Mucosa of rectum (tissue), 2 donors: ENCODE results near the gene DAB1.

ENCODE experiments used
- H3K27ac ChIP-seq, 2 donors: one replicate each; pipeline ENCODE4 v1.7.0; 2013; ENCODE audit warnings: inconsistent platforms in 2 of 2, low read depth in 2 of 2, low read length in 2 of 2
- H3K27me3 ChIP-seq, 2 donors: one replicate each; pipeline ENCODE4 v1.7.0; 2013; ENCODE audit warnings: low read length in 2 of 2; ENCODE audit not compliant: control insufficient read depth in 2 of 2, insufficient read depth in 2 of 2
- H3K36me3 ChIP-seq, 2 donors: one replicate each; pipeline ENCODE4 v1.7.0; 2013; ENCODE audit warnings: low read length in 2 of 2; ENCODE audit not compliant: control insufficient read depth in 2 of 2, insufficient read depth in 2 of 2
- H3K4me1 ChIP-seq, 2 donors: one replicate each; pipeline ENCODE4 v1.7.0; 2013; ENCODE audit warnings: low read length in 2 of 2, mild to moderate bottlenecking in 1 of 2; ENCODE audit not compliant: control insufficient read depth in 2 of 2, insufficient read depth in 2 of 2
- H3K4me3 ChIP-seq, 2 donors: one replicate each; pipeline ENCODE4 v1.7.0; 2013; ENCODE audit warnings: low read length in 2 of 2
- H3K9ac ChIP-seq, 2 donors: one replicate each; pipeline ENCODE4 v1.7.0; 2013; ENCODE audit warnings: low read length in 2 of 2, low read depth in 1 of 2, mild to moderate bottlenecking in 1 of 2
- H3K9me3 ChIP-seq, 2 donors: one replicate each; pipeline ENCODE4 v1.7.0; 2013; ENCODE audit warnings: low read length in 2 of 2; ENCODE audit not compliant: control insufficient read depth in 2 of 2
- donor health status: healthy.
- donor health status: Normal muscosa, but diverticular disease.

The DAB1 gene

DNA sequence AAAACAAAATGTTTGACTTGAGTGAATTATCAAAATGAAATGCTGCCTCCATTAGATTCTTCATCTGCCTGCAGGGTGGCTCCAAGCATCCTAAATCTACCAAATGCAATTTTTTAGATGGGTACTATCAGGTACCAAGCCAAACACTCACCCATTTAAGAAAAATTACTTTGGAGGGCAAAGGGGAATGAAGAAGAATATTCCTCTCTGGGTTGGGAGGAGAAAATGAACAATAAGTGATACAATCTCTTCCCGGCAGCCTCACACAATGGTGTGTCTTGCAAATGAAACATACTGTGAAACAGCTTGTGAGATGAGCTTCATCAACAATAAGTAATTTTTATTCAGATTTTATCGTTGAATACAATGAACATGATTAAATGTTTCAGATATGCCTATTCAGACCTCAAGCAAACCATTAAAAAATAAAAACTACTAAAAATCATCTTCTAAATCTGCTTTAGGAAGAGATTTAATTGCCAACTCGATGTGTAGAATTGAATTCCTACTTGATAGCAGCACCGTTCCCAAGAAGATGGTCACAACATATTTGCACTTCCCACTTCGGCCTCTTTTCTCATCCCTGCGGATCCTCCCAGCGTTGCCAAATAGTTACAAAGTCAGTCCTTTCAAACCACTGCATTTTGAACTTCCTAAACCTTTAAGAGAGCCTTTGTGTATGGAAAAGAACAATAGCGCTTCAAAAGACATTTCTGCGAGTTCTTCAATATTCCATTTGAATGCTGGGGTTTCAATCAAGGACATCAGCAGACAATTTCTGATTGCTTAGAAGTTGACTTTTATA, 2.7 kb downstream of the DAB1 start:
- no peaks in the 10 kb centered on the region for H3K36me3 ChIP-seq
- no peak overlapping the region for H3K27ac ChIP-seq
- H3K4me1 ChIP-seq, result no peaks in the 10 kb centered on the region
- H3K27me3 ChIP-seq, result peaks cover 11 to 21% of the 10 kb centered on the region in 2 donors
- H3K9ac ChIP-seq, result no peak overlapping the region
- no peaks in the 10 kb centered on the region for H3K9me3 ChIP-seq
- H3K4me3 ChIP-seq, result no peak overlapping the region

DNA sequence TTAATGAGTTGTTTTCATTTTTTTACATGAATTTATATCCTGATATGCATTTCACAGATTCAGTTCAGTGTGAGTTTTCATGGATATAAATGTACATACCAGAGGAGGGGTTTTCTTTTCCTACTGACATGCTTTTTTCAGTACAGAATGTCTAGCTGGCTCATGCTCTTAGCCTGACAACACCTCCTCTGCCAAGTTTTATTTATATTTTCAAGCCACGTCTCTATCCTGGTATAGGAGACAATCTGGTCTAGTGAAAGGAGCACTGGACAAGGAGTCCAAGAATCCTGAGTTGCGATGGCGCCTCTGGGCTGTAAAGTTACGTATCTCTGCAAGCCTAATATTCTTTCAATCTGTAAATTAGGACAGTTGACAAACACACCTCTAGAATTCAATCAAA, 4.9 kb downstream of the DAB1 start:
- Histone ChIP-seq H3K27ac (no peak overlapping the region), H3K9me3 (no peaks in the 10 kb centered on the region), H3K9ac (no peak overlapping the region), H3K4me3 (no peak overlapping the region), H3K4me1 (no peaks in the 10 kb centered on the region), H3K27me3 (peaks cover 7% of the 10 kb centered on the region in 2 donors), H3K36me3 (no peaks in the 10 kb centered on the region)

DNA sequence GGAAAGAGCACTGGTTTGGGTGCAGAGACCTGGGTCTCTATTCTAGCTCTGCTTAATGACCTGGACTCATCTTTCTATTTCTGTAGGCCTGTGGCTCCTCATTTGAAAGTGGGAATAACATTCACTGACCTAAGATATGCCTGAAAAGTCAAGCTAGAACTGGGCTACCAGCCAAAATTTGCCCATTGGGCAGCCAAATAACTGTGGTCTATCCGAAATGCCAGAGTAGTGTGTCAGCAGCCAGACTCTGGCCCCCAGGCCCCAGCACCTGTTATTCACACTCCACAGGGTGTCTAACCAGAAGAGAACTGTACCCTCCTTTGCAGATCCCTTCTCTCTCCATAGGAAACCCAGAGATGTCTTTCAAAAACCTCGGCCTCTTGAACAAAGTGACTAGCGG, 12.6 kb downstream of the DAB1 start:
- Histone ChIP-seq H3K9ac (no peak overlapping the region), H3K27me3 (no peaks in the 10 kb centered on the region), H3K27ac (no peak overlapping the region), H3K9me3 (peaks cover 0 to 3% of the 10 kb centered on the region in 2 donors), H3K4me3 (no peak overlapping the region), H3K4me1 (no peaks in the 10 kb centered on the region), H3K36me3 (no peaks in the 10 kb centered on the region)

DNA sequence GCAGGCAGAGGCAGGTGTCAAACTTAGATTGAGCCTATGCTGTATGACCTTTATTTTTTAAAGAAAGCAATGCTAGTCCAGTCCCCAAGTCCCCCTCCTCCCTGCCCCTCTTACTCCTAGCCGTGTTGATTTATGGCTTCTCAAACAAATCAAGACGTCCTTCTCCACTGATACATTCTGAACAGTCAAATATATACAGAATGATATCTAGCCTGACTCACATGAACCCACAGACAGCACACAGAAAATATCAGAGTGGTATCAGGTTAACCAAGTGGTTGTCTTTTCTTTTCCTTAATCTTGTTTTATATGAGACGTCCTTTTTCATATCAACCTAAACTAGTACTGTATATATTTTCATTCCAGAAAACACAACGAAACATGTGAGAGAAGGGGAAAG, 13.4 kb downstream of the DAB1 start:
- Histone ChIP-seq H3K27ac (no peak overlapping the region), H3K27me3 (no peaks in the 10 kb centered on the region), H3K9me3 (peaks cover 0 to 3% of the 10 kb centered on the region in 2 donors), H3K4me1 (no peaks in the 10 kb centered on the region), H3K4me3 (no peak overlapping the region), H3K9ac (no peak overlapping the region), H3K36me3 (no peaks in the 10 kb centered on the region)

DNA sequence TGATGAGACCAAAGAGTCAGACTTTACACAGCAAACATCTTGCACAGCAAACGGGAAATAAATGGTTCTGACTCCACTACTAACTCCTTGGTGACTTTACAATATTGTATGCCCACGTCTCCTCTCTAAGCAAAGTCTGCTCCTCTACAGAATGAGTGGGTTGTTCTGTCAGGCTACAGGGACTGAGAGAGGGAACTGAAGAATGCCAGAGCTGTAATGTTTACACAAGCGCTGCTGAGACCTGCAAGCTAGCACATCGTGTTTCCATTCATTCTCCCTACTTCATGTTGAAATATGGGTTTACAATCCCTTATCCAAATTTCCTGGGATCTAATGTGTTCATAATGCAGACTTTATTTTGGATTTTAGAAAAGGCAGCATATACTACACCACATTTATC, 15.9 kb downstream of the DAB1 start:
- Histone ChIP-seq H3K4me1 (no peaks in the 10 kb centered on the region), H3K36me3 (no peaks in the 10 kb centered on the region), H3K27me3 (no peaks in the 10 kb centered on the region), H3K9ac (no peak overlapping the region), H3K9me3 (peaks cover 0 to 3% of the 10 kb centered on the region in 2 donors), H3K4me3 (no peak overlapping the region), H3K27ac (no peak overlapping the region)

DNA sequence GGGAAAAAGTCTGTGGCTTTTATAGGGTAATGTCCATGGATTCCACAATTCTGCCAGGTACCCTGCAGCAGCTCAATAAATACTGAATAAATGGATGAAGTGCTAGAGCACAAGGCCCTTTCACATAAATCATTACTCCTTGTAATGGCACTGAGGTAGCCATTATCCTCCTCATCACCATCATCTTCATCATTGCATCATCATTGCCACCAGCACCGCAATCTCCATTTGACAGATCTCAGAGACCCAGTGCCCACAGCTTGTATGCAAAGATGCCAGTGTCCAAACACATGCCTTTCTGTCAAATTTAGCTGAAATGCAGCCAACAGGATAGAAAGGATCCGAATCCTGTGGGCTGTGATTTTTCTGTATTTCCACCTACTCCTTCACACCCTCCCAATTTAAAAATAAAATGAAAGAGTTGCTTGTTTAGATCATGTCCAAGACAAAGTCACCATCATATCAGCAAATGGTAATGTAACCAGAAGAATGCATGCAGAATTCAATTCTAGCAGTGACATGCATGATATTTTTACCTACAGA, 17.4 kb downstream of the DAB1 start:
- Histone ChIP-seq H3K36me3 (no peaks in the 10 kb centered on the region), H3K9me3 (no peaks in the 10 kb centered on the region), H3K4me3 (no peak overlapping the region), H3K9ac (no peak overlapping the region), H3K27me3 (no peaks in the 10 kb centered on the region), H3K4me1 (no peaks in the 10 kb centered on the region), H3K27ac (no peak overlapping the region)

DNA sequence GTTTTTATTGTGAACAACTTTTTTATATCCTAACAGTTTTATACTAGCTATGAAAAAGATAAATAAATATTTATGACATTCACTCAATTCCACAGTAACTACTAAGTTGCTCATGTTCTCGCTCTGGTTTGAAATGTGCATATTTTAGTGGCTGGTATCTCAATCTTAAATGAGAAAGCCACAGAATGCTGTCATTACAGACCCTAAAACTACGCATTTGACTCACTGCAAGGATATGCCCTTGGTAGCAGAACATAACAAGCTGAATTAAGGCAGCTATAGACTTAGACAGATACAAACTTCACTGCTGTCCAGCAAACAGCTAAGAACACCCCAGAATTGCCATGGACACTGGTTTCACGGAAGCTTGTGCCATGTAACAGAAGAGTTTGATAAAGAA, 19.0 kb downstream of the DAB1 start:
- Histone ChIP-seq H3K9me3 (no peaks in the 10 kb centered on the region), H3K9ac (no peak overlapping the region)

DNA sequence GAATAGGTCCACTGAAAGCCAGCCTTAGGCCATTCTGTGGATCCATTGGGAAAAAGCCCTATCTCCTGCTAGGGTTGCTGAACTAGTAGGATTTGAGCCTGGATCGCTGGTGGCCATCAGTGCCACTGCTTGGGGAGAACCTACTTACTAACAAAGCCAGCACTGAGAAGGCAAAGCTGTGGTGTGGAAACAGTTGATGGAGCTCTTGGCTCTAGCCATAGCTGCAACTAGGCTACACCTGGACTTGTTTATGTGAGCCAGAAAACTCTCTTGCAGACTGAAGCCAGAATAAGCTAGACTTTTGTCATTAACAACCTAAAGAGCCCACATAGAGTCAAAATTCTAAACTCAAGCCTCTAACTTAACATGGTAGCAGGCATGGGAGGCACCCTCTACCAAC, 20.7 kb downstream of the DAB1 start:
- Histone ChIP-seq H3K27me3 (no peaks in the 10 kb centered on the region), H3K4me3 (no peak overlapping the region), H3K9me3 (no peaks in the 10 kb centered on the region), H3K4me1 (no peaks in the 10 kb centered on the region), H3K9ac (no peak overlapping the region), H3K27ac (no peak overlapping the region), H3K36me3 (no peaks in the 10 kb centered on the region)

More for the DNA sequence above, 19.0 kb downstream of the DAB1 start:
- Histone ChIP-seq H3K4me3 (no peak overlapping the region), H3K4me1 (no peaks in the 10 kb centered on the region), H3K36me3 (no peaks in the 10 kb centered on the region), H3K27me3 (no peaks in the 10 kb centered on the region), H3K27ac (no peak overlapping the region)

DNA sequence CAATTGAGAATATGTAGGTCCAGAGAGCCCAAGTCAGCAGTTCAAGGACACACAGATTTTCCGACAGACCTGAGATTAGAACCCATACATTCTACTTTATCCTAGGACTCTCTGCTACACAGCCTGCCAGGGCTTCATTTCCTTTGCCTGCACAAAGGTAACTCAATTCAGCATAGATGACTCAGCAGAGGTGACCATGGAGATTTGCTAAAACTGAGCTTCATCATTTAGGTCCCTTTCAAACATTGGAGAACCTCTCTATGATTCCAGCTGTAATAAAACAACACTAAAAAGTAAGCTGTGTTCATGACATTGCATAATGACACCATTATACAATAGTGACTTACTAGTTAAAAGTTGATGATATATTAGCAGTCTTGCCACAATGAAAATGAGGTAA, 22.2 kb downstream of the DAB1 start:
- H3K27me3 ChIP-seq, result no peaks in the 10 kb centered on the region
- H3K9ac ChIP-seq, result no peak overlapping the region
- H3K27ac ChIP-seq, result no peak overlapping the region
- H3K9me3 ChIP-seq, result no peaks in the 10 kb centered on the region
- no peaks in the 10 kb centered on the region for H3K36me3 ChIP-seq
- H3K4me3 ChIP-seq, result no peak overlapping the region
- H3K4me1 ChIP-seq, result no peaks in the 10 kb centered on the region

DNA sequence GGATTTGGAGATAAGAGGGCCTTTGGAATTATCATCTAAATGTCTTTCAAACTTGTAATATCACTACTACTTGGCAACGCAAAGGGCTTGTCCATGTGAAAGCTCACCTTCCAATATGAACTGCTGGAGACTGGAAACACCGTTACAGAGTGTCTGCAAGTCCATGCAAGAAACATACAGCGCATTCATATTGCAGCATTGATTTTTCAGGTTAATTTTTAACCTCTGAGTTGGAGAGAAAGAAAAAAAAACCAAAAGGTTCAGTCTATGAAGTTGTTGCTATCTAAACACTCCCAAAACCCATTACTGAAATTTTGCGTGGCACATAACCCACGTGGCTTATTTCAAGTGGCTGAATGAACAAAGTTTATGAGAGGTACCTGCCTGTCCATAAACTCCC, 23.8 kb downstream of the DAB1 start:
- H3K4me3 ChIP-seq, result no peak overlapping the region
- no peak overlapping the region for H3K27ac ChIP-seq
- H3K9ac ChIP-seq, result no peak overlapping the region
- H3K9me3 ChIP-seq, result no peaks in the 10 kb centered on the region
- H3K4me1 ChIP-seq, result no peaks in the 10 kb centered on the region
- no peaks in the 10 kb centered on the region for H3K27me3 ChIP-seq
- H3K36me3 ChIP-seq, result no peaks in the 10 kb centered on the region
